GM12873 (cell line): ENCODE data around the gene CECR2.

Experiments
- CTCF ChIP-seq: IDR thresholded peaks from 2 replicates; pipeline ENCODE4 v1.5.1; 2012; ENCODE audit warnings: low read depth, mild to moderate bottlenecking, moderate library complexity, low read length, control low read depth; ENCODE audit not compliant: insufficient read depth; ENCODE audit errors: missing control alignments

CECR2 gene

GRCh38 chr22:17369439-17370025, at the start of gene CECR2:
Gene CECR2 (plus strand): TSS chr22:17369460. CDS start chr22:17369784, 324 bp downstream.
- TF ChIP-seq CTCF = no peak

GRCh38 chr22:17319546-17319945, 49.7 kb upstream of the CECR2 start:
- no peak for TF ChIP-seq CTCF

- no peak for TF ChIP-seq CTCF
These were observed 46.7 kb upstream of the CECR2 start for GRCh38 chr22:17322511-17322910.

- TF ChIP-seq CTCF = no peak
These were observed 37.6 kb upstream of the CECR2 start for GRCh38 chr22:17331690-17332089.

- TF ChIP-seq CTCF = no peak
These were observed 37.0 kb upstream of the CECR2 start for GRCh38 chr22:17332109-17332800.

GRCh38 chr22:17334059-17334458, 35.2 kb upstream of the CECR2 start:
- TF ChIP-seq CTCF = no peak

GRCh38 chr22:17334983-17335382, 34.3 kb upstream of the CECR2 start:
- TF ChIP-seq CTCF = no peak
